Hindlimb muscle (tissue), 1 donor: ENCODE results near the gene VRK2. TPM values are rescaled to one million over a fixed set of nuclear protein-coding genes. Genes with fewer than 3 reads are reported as not detected.
A peak's percentile ranks its signal among the peaks of the same experiment; 100 is the strongest.

Experiments
- DNase-seq: peaks from one replicate; pipeline ENCODE4 v3.0.0-alpha.2; 2013
- polyA plus RNA-seq: library from polyadenylated mRNA; unstranded; fragments of 120-200 nt; gene quantifications from one replicate; pipeline ENCODE4 v1.2.1, GENCODE V29; 2013; ENCODE audit not compliant: insufficient read length

The VRK2 gene
- polyA plus RNA-seq, result 14.6 TPM

- peak; percentile 88 for DNase-seq
Measured at GRCh38 chr2:58046585-58047372, at the start of gene VRK2. VRK2 (plus strand) TSS chr2:58046806; CDS start chr2:58048832, 2,026 bp downstream.

- DNase-seq, result no peak
Measured at GRCh38 chr2:58006256-58006951, 40.2 kb upstream of the VRK2 start.

DNA sequence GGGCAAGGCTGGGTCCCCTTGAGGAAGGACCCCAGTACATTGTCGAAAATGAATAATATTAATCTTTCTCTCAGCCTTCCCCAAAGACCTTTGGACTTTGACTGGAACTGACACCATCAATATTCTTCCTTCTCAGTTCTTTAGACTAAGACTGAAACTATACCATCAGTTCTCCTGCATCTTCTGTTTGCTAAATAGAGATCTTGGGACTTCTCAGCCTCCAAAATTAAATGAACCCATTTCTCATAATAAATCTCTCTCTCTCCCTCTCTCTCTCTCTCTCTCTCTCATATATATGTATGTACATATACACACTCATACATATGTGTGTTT, 39.7 kb upstream of the VRK2 start:
- DNase-seq, result no peak

DNA sequence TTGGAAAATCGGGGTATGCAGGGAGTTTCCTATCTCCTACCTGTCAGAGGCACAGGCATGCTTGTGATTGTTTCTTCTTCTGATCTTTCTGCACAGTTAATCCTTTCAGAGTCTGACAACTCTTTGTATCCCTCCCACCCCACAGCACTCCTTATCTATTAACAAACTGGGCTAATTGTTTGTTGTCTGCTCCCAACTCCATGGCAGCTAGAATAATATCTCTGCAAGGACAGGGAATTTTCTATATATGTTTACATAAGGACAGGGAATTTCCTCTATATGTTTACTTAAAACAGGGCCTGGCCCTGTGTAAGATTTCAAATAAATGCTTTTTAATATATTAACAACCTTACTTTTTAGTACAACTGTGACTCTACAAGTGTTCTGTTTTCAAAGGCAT, 36.0 kb upstream of the VRK2 start:
- DNase-seq, result no peak

GRCh38 chr2:58019229-58019628, 27.4 kb upstream of the VRK2 start:
- DNase-seq, result no peak

- DNase-seq, result no peak
Measured at GRCh38 chr2:58025150-58025933, 21.3 kb upstream of the VRK2 start.

DNA sequence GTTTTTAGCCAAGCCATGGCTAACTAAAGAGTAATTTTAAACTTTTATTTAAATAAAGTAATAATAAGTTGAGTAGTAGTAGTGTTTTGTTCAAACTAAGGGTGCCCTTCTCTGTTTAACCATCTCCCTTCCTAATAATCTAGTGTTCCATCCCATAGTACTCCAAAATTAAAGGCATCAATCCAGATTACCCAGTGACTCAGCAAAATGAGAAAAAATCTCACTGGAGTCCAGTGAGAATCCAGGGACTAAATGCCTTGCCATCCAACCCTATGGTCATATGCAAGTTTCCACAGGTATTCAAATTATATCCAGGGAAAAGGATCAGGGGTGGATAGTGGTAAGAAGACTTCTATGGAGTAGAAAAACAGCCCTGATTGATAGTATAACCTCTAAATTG, 19.6 kb upstream of the VRK2 start:
- no peak for DNase-seq

DNA sequence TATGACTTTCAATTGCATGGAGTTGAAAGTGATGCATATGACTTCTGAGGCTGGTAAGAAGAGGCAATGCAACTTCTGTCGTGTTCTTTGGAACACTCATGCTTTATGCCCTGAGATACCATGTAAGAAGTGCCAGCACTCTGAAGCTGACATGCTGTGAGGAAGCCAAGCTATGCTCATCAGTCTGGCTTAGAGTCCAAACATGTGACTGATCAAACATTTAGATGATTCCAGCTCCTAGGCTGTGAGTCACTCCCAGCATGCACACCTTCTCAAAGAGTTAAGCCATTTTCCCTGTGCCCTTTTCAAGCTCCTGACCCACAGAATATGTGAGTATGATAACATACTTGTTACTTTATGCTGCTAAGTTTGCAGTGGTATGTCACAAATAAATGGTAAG, 15.8 kb upstream of the VRK2 start:
- no peak for DNase-seq

DNA sequence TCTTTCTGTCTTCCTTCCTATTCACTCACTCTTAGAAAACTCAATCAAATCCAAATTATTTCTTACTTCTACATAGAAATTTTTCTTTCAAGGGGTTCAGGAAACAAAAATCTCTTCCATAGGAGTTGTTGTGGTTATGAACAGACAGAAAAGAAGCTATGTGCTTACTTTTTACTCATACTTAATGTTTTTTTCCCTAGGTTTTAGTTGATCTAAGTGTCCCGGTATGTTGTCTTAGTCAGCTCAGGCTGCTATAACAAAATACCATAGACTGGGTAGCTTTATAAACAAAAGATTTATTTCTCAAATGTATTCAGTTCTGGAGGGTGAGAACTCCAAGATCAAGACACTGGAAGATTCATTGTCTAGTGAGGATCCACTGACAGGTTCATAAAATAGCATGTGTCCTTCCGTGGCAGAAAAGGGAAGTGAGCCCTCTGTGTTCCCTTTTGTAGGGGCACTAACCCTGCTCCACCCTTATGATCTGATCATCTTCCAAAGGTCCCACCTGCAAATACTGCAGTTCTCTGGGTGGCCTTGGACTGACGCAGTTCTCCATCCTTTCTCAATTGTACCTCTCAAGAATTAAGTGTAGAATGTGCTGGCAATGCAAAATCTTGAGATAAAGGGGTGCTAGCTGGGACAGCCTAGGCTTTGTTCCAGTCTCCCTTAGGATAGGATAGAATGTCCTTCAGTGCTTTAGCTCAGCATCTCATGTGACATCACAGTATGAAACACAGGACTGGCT, 14.4 kb upstream of the VRK2 start:
- no peak for DNase-seq

DNA sequence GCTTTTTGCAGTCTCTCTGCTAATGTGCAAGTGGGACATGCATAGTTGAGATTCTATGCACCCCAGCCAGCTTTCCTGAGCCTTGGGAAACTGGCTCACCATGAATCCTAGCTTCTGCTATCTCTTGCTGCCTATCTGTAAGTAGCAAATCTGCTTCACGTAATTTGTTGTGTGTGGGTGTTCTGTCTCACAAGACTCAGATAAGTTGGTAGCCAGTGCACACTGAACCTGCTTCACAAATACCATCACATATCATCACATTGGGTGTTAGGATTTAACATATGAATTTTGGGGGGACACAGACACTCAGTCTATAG, 13.9 kb upstream of the VRK2 start:
- no peak for DNase-seq

- no peak for DNase-seq
Measured at GRCh38 chr2:58033530-58033929, 13.1 kb upstream of the VRK2 start.

DNA sequence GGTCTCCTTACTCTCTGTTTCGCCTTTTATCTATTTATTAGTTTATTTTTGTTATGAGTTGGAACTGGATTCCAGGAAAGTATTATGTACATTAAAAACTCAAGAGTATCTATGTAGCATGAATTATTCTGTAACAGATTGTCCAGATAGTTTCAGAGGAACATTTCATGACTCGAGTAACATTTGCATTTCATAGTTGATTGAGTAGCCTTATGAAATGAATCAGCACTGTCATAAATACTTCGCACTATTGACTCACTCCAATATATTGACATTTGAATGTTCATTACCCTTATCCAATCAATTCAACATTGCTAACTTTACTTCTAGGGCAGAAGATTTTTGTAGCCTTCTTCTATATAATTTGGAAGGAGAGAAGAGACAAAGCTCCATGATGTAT, 11.3 kb upstream of the VRK2 start:
- no peak for DNase-seq

GRCh38 chr2:58039170-58039611, 7.4 kb upstream of the VRK2 start:
- no peak for DNase-seq

GRCh38 chr2:58042486-58042970, 4.1 kb upstream of the VRK2 start:
- DNase-seq, result no peak

DNA sequence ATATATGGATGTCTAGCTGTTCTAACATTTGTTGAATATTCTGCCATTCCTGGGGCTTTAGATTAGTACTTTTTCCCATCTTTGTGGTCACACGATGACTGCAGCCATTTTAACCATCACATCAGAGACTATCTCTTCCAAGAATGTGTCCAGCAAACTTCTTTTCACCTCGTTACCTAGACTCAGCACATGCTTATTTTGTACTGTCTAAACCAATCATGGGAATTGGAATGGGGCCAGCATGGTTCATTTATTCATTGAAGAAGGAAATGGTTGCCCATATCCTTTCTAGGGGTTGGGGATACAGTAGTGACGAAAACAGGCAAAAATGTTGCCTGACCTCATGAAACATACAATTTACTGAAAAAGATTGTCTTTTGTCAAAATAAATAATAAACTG, 2.5 kb upstream of the VRK2 start:
- no peak for DNase-seq

DNA sequence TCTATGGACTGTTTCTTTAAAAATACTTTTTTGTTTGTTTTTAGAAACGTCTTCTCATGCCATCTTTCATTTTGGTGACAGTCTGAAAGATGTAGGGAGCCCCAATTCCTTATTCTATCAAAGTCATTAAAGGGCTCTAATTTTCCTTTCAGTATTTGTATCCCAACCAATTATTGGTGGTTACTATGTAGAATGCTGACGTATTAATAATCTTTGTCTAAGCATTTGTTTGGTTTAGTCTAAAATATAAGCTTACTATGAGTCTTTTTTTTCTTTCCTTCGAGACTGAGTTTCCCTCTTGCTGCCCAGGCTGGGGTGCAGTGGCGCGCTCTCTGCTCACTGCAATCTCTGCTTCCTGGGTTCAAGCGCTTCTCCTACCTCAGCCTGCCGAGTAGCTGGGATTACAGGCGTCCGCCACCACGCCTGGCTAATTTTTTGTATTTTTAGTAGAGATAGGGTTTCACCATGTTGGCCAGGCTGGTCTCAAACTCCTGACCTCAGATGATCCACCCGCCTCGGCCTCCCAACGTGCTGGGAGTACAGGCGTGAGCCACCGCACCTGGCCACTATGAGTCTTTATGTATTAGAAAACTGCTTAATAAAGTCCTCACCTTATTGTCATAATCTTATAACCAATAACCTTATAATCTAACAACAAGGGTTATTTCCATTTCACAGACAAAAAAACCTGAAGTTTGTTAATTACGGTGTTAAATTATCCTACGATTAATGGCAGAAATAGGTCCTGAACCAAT, 849 bp upstream of the VRK2 start:
- no peak for DNase-seq

DNA sequence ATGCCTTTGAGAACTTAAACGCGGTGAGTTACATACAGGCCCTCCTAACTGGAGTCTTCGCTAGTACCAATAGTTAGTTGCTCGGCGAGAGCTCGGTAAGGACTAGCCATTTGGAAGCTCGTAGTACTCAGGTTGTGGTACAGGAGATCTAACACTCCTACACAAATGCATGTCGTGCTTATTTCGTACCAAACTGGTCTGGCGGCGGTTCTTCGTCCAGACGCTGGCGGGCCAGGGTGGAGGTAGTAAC, 346 bp upstream of the VRK2 start:
- DNase-seq, result no peak

DNA sequence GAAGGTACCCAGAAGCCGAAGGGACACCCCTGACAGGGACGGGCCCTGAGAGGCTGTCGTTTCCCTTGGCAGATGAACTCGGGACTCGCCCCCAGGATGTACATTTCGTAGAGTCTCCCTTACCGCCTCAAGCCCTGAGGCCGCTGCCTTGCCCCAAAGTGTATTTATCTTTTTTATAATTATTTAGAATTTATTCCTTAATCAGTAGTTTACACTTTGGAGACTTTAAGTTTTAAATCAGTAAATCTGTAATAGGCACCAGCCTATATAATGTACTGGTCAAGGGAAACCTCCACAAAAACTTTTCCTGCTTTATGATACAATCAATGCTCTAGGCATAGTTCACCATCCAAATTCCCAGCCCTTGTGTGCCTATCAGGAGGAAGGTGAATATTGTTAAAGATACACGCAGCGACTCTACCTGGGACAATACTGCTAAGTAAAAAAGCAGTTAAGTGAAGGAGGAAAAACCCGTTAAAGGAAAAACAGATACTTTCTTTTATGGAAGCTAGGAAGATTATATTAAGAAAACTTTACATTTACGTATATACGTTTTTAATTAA, 848 bp downstream of the VRK2 start:
- DNase-seq, result no peak

GRCh38 chr2:58047961-58048360, 1.4 kb downstream of the VRK2 start:
- no peak for DNase-seq

DNA sequence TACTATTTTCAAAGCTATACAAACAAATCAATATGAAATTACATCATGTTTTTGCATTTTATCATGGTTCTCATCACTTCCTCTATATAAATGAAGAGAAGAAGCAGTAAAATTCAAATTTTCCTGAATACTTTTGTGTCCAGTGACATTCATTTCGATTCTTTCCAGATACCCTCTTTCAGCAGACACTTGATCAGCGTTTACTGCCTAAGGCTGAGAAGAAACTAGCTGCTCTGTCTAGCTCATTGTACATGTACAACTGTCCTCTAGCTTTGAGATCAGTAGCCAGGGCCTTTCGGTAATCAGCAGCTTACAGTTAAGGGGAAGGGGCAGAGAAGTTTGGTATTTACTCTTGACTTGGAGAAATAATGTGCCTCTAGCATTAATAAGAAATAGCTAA, 4.8 kb downstream of the VRK2 start:
- DNase-seq, result no peak

- no peak for DNase-seq
Measured at GRCh38 chr2:58052978-58053377, 6.4 kb downstream of the VRK2 start.

DNA sequence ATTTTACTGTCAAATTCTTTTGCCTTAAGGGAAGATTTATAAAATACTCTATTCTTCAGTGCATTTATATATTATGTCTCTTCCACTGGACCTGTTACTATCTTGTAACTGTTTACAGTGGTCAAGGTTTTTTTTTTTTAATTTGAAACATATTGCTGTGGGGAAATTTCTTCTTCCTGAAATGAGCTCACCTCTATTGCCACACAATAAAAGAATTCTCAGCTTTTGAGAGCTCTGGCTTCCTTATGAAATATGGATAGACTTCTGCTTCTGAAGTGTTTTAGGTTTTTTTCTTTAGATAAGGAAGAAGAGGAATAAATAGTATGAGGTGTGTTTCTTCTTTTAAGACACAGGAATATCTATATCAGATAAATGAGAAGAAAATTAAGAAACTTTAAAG, 7.7 kb downstream of the VRK2 start:
- no peak for DNase-seq
